MM.1S (cell line): Measurements from ENCODE around the gene PRKCA.

Source experiments
- DNase-seq: peaks from one replicate; pipeline ENCODE4 v3.0.0-alpha.2; 2015
- H2AFZ ChIP-seq: fragments of 300-600 bp; sonication (generic); 2 replicates; pipeline ENCODE4 v1.6.0; 2016; ENCODE audit warnings: antibody characterized with exemption, low read length
- H3F3A ChIP-seq: fragments of 300-600 bp; sonication (generic); 2 replicates; pipeline ENCODE4 v1.6.1; 2016; ENCODE audit warnings: mild to moderate bottlenecking, antibody characterized with exemption, low read length, moderate library complexity, mixed read lengths; ENCODE audit not compliant: insufficient read depth
- H3K27ac ChIP-seq: fragments of 300-600 bp; sonication (generic); 2 replicates; pipeline ENCODE4 v1.5.1; 2016; ENCODE audit warnings: mild to moderate bottlenecking, low read length
- H3K27me3 ChIP-seq: fragments of 300-600 bp; sonication (generic); replicated peaks from 2 replicates; pipeline ENCODE4 v1.6.0; 2016; ENCODE audit warnings: low read length; ENCODE audit not compliant: insufficient read depth
- H3K36me3 ChIP-seq: fragments of 300-600 bp; sonication (generic); replicated peaks from 2 replicates; pipeline ENCODE4 v1.6.1; 2016; ENCODE audit warnings: mild to moderate bottlenecking, low read length, mixed read lengths; ENCODE audit not compliant: insufficient read depth
- H3K4me1 ChIP-seq: fragments of 300-600 bp; sonication (generic); 2 replicates; pipeline ENCODE4 v1.6.1; 2016; ENCODE audit warnings: low read length, mixed read lengths
- H3K4me2 ChIP-seq: fragments of 300-600 bp; sonication (generic); 2 replicates; pipeline ENCODE4 v1.6.0; 2016; ENCODE audit warnings: low read depth, low read length
- H3K4me3 ChIP-seq: fragments of 300-600 bp; sonication (generic); 2 replicates; pipeline ENCODE4 v1.5.1; 2016; ENCODE audit warnings: low read length, mixed read lengths
- H3K79me2 ChIP-seq: fragments of 300-600 bp; sonication (generic); 2 replicates; pipeline ENCODE4 v1.6.1; 2016; ENCODE audit warnings: mixed run types, low read length, mixed read lengths
- H3K9ac ChIP-seq: fragments of 300-600 bp; sonication (generic); 2 replicates; pipeline ENCODE4 v1.6.1; 2016; ENCODE audit warnings: low read length, mixed read lengths
- H3K9me2 ChIP-seq: fragments of 300-600 bp; sonication (generic); replicated peaks from 2 replicates; pipeline ENCODE4 v1.6.1; 2016; ENCODE audit warnings: mild to moderate bottlenecking, low read length, mixed read lengths; ENCODE audit not compliant: insufficient read depth
- H3K9me3 ChIP-seq: fragments of 300-600 bp; sonication (generic); replicated peaks from 2 replicates; pipeline ENCODE4 v1.6.1; 2016; ENCODE audit warnings: mild to moderate bottlenecking, low read length, mixed read lengths; ENCODE audit not compliant: insufficient read depth
- H4K20me1 ChIP-seq: fragments of 300-600 bp; sonication (generic); 2 replicates; pipeline ENCODE4 v1.6.1; 2016; ENCODE audit warnings: mild to moderate bottlenecking, low read length, moderate library complexity, mixed read lengths; ENCODE audit not compliant: insufficient read depth
- EZH2 ChIP-seq: fragments of 300-600 bp; sonication (generic); optimal IDR thresholded peaks from 2 replicates; pipeline ENCODE3; 2017; ENCODE audit warnings: low read depth, mild to moderate bottlenecking, antibody characterized with exemption, low read length, mixed read lengths
- EZH2phosphoT487 ChIP-seq: fragments of 300-600 bp; sonication (generic); IDR thresholded peaks from 2 replicates; pipeline ENCODE4 v1.6.1; 2018; ENCODE audit warnings: antibody characterized with exemption, low read length
- TF ChIP-seq, protein P1 (sequence below): fragments of 300-600 bp; sonication (generic); IDR thresholded peaks from 2 replicates; pipeline ENCODE4 v1.5.1; 2016; ENCODE audit warnings: antibody characterized with exemption, low read length, mixed read lengths

Gene PRKCA

GRCh38 chr17:66679631-66680517, 377.5 kb downstream of the PRKCA start:
- H3K27ac ChIP-seq = no peak overlapping the region
- H3K9ac ChIP-seq = no peak overlapping the region
- DNase-seq = no peak
- no peak overlapping the region for H3K4me2 ChIP-seq
- no peaks in the 10 kb centered on the region for H3K79me2 ChIP-seq
- no peaks in the 10 kb centered on the region for H3F3A ChIP-seq
- TF ChIP-seq, protein P1, sequence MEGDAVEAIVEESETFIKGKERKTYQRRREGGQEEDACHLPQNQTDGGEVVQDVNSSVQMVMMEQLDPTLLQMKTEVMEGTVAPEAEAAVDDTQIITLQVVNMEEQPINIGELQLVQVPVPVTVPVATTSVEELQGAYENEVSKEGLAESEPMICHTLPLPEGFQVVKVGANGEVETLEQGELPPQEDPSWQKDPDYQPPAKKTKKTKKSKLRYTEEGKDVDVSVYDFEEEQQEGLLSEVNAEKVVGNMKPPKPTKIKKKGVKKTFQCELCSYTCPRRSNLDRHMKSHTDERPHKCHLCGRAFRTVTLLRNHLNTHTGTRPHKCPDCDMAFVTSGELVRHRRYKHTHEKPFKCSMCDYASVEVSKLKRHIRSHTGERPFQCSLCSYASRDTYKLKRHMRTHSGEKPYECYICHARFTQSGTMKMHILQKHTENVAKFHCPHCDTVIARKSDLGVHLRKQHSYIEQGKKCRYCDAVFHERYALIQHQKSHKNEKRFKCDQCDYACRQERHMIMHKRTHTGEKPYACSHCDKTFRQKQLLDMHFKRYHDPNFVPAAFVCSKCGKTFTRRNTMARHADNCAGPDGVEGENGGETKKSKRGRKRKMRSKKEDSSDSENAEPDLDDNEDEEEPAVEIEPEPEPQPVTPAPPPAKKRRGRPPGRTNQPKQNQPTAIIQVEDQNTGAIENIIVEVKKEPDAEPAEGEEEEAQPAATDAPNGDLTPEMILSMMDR = no peak
- no peak for TF ChIP-seq EZH2
- no peak for TF ChIP-seq EZH2phosphoT487
- no peaks in the 10 kb centered on the region for H3K9me3 ChIP-seq
- no peaks in the 10 kb centered on the region for H3K9me2 ChIP-seq
- no peak overlapping the region for H3K4me3 ChIP-seq
- H3K27me3 ChIP-seq = no peaks in the 10 kb centered on the region
- H3K36me3 ChIP-seq = no peaks in the 10 kb centered on the region
- H3K4me1 ChIP-seq = no peaks in the 10 kb centered on the region
- H4K20me1 ChIP-seq = no peaks in the 10 kb centered on the region
- H2AFZ ChIP-seq = no peak overlapping the region

DNA sequence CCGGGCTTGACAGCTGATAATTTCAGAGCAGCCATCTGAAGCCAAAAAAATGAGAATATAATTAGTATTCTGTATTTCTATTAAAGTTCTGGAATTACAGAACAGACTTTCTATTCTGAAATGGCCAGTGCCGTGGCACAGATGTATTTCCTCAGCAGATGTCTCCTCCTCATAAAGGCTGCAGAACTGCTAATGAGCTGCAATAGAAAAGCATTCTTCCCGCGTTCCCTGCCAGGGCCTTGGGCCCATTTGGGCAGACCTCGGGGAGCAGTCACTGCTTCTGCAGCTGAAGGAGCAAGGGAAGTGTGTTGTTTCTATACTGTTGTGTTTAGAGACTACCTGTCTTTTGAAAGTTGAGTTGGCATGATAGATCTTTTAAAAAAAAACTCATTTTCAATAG, 379.9 kb downstream of the PRKCA start:
- no peak overlapping the region for H3K9ac ChIP-seq
- TF ChIP-seq EZH2 = no peak
- no peak for TF ChIP-seq EZH2phosphoT487
- TF ChIP-seq, protein P1 = no peak
- no peaks in the 10 kb centered on the region for H4K20me1 ChIP-seq

DNA sequence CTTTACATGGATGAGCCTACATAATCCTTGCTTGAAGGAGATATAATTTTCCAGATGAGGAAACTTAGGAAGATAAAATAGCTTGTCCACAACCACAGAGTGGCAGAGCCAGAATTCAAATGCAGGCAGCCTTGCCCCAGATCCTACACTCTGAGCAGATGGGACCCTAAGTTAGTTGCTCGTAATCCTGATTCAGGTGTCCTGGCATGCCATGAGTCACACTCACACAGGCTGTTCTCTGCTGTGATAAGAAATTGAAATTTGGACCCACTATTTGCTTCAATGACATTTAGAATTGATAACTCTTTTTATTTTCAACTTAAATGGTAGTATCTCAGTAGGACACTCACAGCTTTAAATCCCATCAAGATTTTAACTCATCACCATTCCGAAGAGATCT, 381.8 kb downstream of the PRKCA start:
- no peaks in the 10 kb centered on the region for H4K20me1 ChIP-seq

More for the DNA sequence above, 379.9 kb downstream of the PRKCA start:
- Histone ChIP-seq H3K4me1 (no peaks in the 10 kb centered on the region), H3K4me3 (no peak overlapping the region), H3K27ac (no peak overlapping the region), H2AFZ (no peak overlapping the region), H3K27me3 (no peaks in the 10 kb centered on the region), H3K9me3 (no peaks in the 10 kb centered on the region), H3K9me2 (no peaks in the 10 kb centered on the region), H3K79me2 (no peaks in the 10 kb centered on the region), H3K4me2 (no peak overlapping the region), H3F3A (no peaks in the 10 kb centered on the region), H3K36me3 (no peaks in the 10 kb centered on the region)
- DNase-seq = no peak

More for the DNA sequence above, 381.8 kb downstream of the PRKCA start:
- Histone ChIP-seq H2AFZ (no peak overlapping the region), H3K79me2 (no peaks in the 10 kb centered on the region), H3K4me2 (no peak overlapping the region), H3K4me1 (no peaks in the 10 kb centered on the region), H3K36me3 (no peaks in the 10 kb centered on the region), H3K27ac (no peak overlapping the region), H3K9me3 (no peaks in the 10 kb centered on the region), H3F3A (no peaks in the 10 kb centered on the region), H3K27me3 (no peaks in the 10 kb centered on the region), H3K9me2 (no peaks in the 10 kb centered on the region), H3K4me3 (no peak overlapping the region), H3K9ac (no peak overlapping the region)
- TF ChIP-seq, protein P1 = no peak
- TF ChIP-seq EZH2phosphoT487 (no peak), EZH2 (no peak)
- DNase-seq = no peak
